Measurements from ENCODE around the gene ANKS1A.

ANKS1A gene

DNA sequence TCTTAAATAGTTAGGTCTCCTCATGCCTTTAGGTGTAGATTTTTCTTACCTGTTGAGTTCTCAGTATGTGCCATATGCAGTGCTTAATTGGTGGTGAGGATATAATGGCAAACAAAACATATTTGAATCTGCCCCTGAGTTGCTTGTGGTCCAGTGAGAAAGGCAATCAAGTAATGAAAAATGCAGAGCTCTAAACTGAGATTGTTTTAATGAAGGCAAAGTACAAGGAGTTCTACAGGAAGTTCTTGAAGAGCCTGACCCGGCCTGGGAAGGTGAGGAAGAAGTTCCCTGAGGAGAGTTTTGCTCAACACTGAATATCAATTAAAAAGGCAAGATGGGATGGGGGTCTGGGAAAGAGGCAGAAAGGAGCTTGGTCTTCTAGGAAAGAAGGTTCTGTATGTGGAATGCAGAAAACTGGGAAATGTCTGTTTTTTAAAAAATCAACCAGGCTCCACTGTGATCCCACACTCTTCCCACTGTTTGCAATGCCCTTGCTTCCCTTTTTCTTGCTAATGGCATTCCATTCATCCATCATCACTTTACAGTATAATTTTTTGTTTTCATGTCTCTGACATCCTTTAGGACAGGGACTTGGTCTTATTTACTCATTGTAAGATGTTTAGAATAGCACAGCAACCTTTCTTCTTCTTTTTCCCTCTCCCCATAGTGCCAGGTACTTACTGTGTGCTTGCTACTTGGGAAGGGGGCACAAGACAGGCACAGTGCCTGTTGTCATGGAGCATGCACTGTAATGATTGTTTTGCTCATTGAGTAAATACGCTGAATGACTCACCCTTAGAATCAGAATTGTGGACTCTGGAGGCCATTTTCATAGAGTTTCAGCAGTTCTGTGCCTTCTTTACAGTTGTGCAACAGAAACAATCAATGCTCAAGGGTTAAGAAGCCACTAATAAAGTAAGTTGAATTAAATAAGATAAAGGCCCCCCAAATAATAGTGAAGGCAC, 64.3 kb downstream of the ANKS1A start:
- H3K4me3 ChIP-seq (ENCODE audit: low read length): no peak overlapping the region
- H3K9ac ChIP-seq (ENCODE audit: low read length): no peak overlapping the region
- H3K4me1 ChIP-seq (ENCODE audit: control insufficient read depth, insufficient read depth, low read length): peaks cover 24% of the 10 kb centered on the region
- no peaks in the 10 kb centered on the region for H3K27me3 ChIP-seq (ENCODE audit: control insufficient read depth, insufficient read depth, low read length)
- no peaks in the 10 kb centered on the region for H3K9me3 ChIP-seq (ENCODE audit: control insufficient read depth, low read length)
- H3K36me3 ChIP-seq (ENCODE audit: control insufficient read depth, insufficient read depth, low read length): no peaks in the 10 kb centered on the region

DNA sequence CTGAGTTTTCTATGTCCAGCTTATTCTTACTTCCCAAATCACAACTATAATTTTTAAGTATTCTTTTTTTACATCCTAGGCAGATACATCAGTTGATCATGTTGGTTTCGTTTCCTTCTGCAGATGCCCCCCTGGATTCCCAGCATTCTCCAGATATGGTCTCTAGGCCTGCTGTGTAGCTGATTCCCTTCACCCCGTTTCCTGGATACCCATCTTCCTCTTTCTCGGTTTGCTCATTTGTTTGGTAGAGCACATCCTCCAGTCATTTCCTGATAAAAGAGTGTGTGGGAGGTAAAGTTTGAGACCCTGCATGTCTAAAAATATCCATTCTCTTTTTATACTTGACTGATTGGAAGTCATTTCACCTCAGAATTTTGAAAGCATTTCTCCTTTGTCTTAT, 66.4 kb downstream of the ANKS1A start:
- peaks cover 24% of the 10 kb centered on the region for H3K4me1 ChIP-seq (ENCODE audit: control insufficient read depth, insufficient read depth, low read length)
- no peak overlapping the region for H3K4me3 ChIP-seq (ENCODE audit: low read length)
- no peaks in the 10 kb centered on the region for H3K36me3 ChIP-seq (ENCODE audit: control insufficient read depth, insufficient read depth, low read length)
- no peak overlapping the region for H3K9ac ChIP-seq (ENCODE audit: low read length)
- H3K9me3 ChIP-seq (ENCODE audit: control insufficient read depth, low read length): no peaks in the 10 kb centered on the region
- no peaks in the 10 kb centered on the region for H3K27me3 ChIP-seq (ENCODE audit: control insufficient read depth, insufficient read depth, low read length)

DNA sequence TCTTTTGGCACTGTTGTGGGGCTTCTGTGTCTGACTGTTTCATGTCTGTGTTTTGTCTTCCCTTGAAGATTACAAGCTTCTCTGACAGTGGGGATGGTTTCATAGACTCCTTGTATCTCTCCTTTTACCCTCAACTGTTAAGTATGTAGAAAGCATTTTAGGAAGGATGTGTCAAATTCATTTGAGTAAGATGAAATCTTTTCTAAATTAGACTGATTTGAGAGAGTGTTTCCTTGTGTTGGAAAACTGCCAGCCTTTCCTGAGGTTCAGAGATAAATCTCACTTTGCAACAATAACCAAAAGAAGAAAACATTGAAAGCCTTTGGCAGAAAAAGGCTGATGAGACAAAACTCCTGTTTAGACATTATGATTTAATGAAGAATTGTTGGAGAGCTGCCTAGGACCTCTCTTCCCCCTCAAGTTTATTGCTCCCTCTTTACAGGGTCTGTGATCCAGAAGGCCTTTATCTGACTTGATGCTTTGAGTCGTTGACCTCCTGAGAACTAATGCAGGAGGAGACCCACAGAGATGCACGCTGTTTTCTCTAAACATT, 68.3 kb downstream of the ANKS1A start:
- Histone ChIP-seq H3K9me3 (ENCODE audit: control insufficient read depth, low read length) (no peaks in the 10 kb centered on the region), H3K4me1 (ENCODE audit: control insufficient read depth, insufficient read depth, low read length) (peaks cover 24% of the 10 kb centered on the region), H3K36me3 (ENCODE audit: control insufficient read depth, insufficient read depth, low read length) (no peaks in the 10 kb centered on the region), H3K9ac (ENCODE audit: low read length) (no peak overlapping the region), H3K4me3 (ENCODE audit: low read length) (no peak overlapping the region), H3K27me3 (ENCODE audit: control insufficient read depth, insufficient read depth, low read length) (no peaks in the 10 kb centered on the region)

DNA sequence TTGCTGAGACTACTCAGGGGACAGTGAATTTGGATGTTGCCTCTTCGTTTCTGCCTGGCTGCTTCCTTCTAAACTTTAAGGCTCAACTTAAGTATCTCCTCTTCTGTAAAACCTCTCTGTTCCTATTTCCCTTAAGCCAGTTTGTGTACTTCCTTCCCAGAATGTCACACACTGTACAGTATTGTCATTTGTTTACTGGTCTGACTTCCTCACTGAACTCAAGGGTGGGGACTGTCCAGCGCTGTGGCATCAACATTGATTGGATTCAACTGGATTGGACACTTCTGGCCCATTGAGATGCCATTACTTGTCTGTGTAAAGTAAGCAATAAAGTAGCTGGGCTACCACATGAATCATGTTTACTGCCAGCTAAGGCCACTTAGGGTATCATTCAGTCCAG, 69.7 kb downstream of the ANKS1A start:
- Histone ChIP-seq H3K9ac (ENCODE audit: low read length) (no peak overlapping the region), H3K4me3 (ENCODE audit: low read length) (no peak overlapping the region), H3K9me3 (ENCODE audit: control insufficient read depth, low read length) (no peaks in the 10 kb centered on the region), H3K36me3 (ENCODE audit: control insufficient read depth, insufficient read depth, low read length) (no peaks in the 10 kb centered on the region), H3K4me1 (ENCODE audit: control insufficient read depth, insufficient read depth, low read length) (peaks cover 13% of the 10 kb centered on the region), H3K27me3 (ENCODE audit: control insufficient read depth, insufficient read depth, low read length) (no peaks in the 10 kb centered on the region)

DNA sequence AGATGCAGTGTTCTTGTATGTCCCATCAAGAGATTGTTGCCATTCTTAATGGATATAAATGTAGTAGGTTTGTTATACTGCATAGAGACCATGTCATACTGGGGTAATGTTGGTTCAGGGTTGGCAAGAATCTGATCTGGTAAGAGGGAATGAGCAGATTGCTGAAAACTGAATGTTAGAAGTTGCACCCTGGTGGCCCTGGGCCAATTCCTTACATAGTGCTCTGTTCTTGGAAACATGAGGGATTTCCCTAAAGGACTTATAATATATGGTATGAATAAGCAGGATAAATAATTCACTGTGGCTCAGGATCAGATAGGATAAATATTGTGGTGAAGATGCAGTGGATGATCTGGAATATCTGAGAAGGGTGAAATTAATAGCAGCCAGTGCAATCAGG, 70.2 kb downstream of the ANKS1A start:
- H3K36me3 ChIP-seq (ENCODE audit: control insufficient read depth, insufficient read depth, low read length): no peaks in the 10 kb centered on the region
- H3K9ac ChIP-seq (ENCODE audit: low read length): no peak overlapping the region
- peaks cover 8% of the 10 kb centered on the region for H3K4me1 ChIP-seq (ENCODE audit: control insufficient read depth, insufficient read depth, low read length)
- no peak overlapping the region for H3K4me3 ChIP-seq (ENCODE audit: low read length)
- H3K27me3 ChIP-seq (ENCODE audit: control insufficient read depth, insufficient read depth, low read length): no peaks in the 10 kb centered on the region
- no peaks in the 10 kb centered on the region for H3K9me3 ChIP-seq (ENCODE audit: control insufficient read depth, low read length)

DNA sequence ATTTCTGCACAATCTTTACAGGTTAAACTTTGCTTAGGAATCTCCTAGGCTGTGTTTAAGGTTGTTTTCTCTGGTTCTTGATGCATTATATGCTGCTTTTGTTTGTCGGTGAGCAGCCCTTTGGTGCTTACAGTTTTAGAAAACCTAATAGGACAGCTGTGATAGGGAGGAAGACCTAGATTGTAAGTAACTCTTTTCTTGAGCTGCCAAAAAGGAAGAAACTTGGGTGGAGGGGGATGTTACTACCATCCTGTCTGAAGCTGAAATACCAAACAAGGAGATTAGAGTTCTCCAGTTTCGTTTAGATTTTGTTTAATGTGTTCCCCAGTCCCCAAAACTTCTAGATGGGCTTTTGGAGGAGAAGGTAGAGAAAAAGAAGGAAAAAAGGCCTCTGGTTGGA, 72.0 kb downstream of the ANKS1A start:
- H3K9ac ChIP-seq (ENCODE audit: low read length): no peak overlapping the region
- no peak overlapping the region for H3K4me3 ChIP-seq (ENCODE audit: low read length)
- no peaks in the 10 kb centered on the region for H3K27me3 ChIP-seq (ENCODE audit: control insufficient read depth, insufficient read depth, low read length)
- no peaks in the 10 kb centered on the region for H3K36me3 ChIP-seq (ENCODE audit: control insufficient read depth, insufficient read depth, low read length)
- H3K9me3 ChIP-seq (ENCODE audit: control insufficient read depth, low read length): no peaks in the 10 kb centered on the region
- H3K4me1 ChIP-seq (ENCODE audit: control insufficient read depth, insufficient read depth, low read length): peaks cover 5% of the 10 kb centered on the region

DNA sequence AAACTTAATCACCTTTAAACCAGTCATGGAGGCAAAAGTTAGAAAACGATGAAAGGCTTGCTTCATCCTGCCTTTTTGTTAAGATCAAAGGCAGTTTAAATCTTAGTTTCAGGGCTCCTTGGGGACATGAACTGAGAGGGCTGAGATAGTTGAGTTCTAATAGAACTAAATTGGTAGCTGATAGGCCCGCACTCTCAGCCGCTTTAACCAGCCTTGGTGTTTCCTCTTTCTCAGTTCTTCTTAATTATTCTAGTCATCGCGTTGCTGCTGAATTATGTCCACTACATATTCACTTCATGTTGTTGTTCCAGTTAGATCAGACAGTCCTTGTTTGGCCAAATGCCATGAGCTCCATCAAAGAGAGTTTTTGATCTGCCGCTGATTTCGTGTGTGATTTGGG, 72.5 kb downstream of the ANKS1A start:
- Histone ChIP-seq H3K9ac (ENCODE audit: low read length) (no peak overlapping the region), H3K4me1 (ENCODE audit: control insufficient read depth, insufficient read depth, low read length) (peaks cover 4% of the 10 kb centered on the region), H3K36me3 (ENCODE audit: control insufficient read depth, insufficient read depth, low read length) (no peaks in the 10 kb centered on the region), H3K27me3 (ENCODE audit: control insufficient read depth, insufficient read depth, low read length) (no peaks in the 10 kb centered on the region), H3K4me3 (ENCODE audit: low read length) (no peak overlapping the region), H3K9me3 (ENCODE audit: control insufficient read depth, low read length) (no peaks in the 10 kb centered on the region)

DNA sequence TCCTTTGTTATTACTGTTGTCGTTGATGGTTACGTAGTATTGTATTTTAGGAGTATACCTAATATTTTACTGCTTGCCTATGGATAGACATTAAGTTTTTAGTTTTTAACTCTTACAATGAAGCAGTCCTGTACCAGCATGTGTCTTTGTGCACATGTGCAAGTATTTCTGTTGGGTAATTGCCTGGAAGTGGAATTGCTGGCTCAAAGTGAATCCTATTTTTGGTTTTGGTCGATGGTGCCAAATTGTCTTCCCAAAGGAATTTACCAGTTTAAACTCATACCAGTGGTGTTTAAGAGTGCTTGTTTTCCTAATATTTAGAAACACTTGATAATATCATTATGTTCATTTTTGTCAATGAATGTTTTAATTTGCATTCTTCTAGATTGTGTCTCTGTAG, 75.5 kb downstream of the ANKS1A start:
- H3K9me3 ChIP-seq (ENCODE audit: control insufficient read depth, low read length): no peaks in the 10 kb centered on the region
- H3K4me1 ChIP-seq (ENCODE audit: control insufficient read depth, insufficient read depth, low read length): no peaks in the 10 kb centered on the region
- no peak overlapping the region for H3K4me3 ChIP-seq (ENCODE audit: low read length)

DNA sequence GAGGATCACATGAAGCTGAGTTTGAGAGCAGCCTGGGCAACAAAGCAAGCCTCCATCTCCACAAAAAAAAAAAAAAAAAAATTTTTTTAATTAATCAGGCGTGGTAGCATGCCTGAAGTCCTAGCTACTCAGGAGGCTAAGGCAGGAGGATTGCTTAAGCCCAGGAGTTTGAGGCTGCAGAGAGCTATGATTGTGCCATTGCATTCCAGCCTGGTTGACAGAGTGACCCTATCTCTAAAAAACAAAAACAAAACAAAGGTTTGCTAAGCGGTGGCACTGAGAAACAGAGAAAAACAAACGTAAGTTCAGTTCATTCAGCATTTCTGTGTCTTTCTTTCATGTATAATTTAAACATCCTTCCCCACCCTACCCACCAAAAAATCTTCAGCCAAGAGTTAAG, 78.4 kb downstream of the ANKS1A start:
- Histone ChIP-seq H3K4me1 (ENCODE audit: control insufficient read depth, insufficient read depth, low read length) (no peaks in the 10 kb centered on the region), H3K9ac (ENCODE audit: low read length) (no peak overlapping the region), H3K27me3 (ENCODE audit: control insufficient read depth, insufficient read depth, low read length) (no peaks in the 10 kb centered on the region), H3K4me3 (ENCODE audit: low read length) (no peak overlapping the region), H3K9me3 (ENCODE audit: control insufficient read depth, low read length) (no peaks in the 10 kb centered on the region), H3K36me3 (ENCODE audit: control insufficient read depth, insufficient read depth, low read length) (peaks cover 8% of the 10 kb centered on the region)

More for the DNA sequence above, 75.5 kb downstream of the ANKS1A start:
- Histone ChIP-seq H3K9ac (ENCODE audit: low read length) (no peak overlapping the region), H3K27me3 (ENCODE audit: control insufficient read depth, insufficient read depth, low read length) (no peaks in the 10 kb centered on the region), H3K36me3 (ENCODE audit: control insufficient read depth, insufficient read depth, low read length) (no peaks in the 10 kb centered on the region)

DNA sequence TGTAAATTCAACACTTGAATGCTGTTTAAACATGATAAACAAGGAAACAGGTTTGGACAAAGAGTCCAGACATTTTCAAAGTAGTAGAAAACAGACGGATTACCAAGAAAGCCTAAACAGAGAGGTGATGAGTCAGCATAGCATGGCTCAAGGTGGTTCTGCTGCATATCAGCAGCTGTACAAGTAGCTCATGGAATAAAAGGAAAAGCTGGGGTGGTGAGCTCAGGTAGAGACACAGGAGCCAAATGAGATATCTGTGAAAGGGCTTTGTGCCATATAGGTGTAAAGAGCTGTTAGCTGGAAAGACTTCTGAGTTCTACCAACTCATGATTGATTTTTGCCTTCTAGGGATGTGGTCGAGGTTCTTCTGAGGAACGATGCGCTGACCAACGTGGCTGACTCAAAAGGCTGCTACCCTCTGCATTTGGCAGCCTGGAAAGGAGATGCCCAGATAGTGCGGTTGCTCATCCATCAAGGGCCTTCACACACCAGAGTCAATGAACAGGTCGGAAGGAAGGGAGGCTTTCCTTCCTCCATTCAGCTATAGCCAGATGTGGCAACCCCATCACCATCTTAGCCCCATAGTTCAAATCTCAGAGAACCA, 80.7 kb downstream of the ANKS1A start:
- Histone ChIP-seq H3K9me3 (ENCODE audit: control insufficient read depth, low read length) (no peaks in the 10 kb centered on the region), H3K4me1 (ENCODE audit: control insufficient read depth, insufficient read depth, low read length) (no peaks in the 10 kb centered on the region), H3K27me3 (ENCODE audit: control insufficient read depth, insufficient read depth, low read length) (no peaks in the 10 kb centered on the region), H3K4me3 (ENCODE audit: low read length) (no peak overlapping the region), H3K9ac (ENCODE audit: low read length) (no peak overlapping the region), H3K36me3 (ENCODE audit: control insufficient read depth, insufficient read depth, low read length) (peaks cover 8% of the 10 kb centered on the region)

DNA sequence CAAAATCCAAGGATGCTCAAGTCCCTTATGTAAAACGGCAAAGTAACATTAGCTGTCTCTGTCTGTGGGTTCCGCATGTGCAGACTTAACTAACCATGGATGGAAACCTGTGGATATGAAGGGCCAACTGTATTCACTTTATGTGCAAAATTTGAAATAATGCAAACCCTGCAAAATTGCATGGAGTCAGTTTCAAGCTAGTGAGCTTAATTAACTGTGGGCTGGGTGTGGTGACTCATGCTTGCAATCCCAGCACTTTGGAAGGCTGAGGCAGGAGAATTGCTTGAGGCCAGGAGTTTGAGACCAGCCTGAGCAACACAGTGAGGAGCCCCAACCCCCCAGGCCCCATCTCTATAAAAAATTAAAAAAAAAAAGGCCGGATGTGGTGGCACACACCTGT, 81.4 kb downstream of the ANKS1A start:
- no peak overlapping the region for H3K9ac ChIP-seq (ENCODE audit: low read length)
- peaks cover 8% of the 10 kb centered on the region for H3K36me3 ChIP-seq (ENCODE audit: control insufficient read depth, insufficient read depth, low read length)
- no peaks in the 10 kb centered on the region for H3K9me3 ChIP-seq (ENCODE audit: control insufficient read depth, low read length)
- H3K27me3 ChIP-seq (ENCODE audit: control insufficient read depth, insufficient read depth, low read length): no peaks in the 10 kb centered on the region
- no peaks in the 10 kb centered on the region for H3K4me1 ChIP-seq (ENCODE audit: control insufficient read depth, insufficient read depth, low read length)
- H3K4me3 ChIP-seq (ENCODE audit: low read length): no peak overlapping the region

DNA sequence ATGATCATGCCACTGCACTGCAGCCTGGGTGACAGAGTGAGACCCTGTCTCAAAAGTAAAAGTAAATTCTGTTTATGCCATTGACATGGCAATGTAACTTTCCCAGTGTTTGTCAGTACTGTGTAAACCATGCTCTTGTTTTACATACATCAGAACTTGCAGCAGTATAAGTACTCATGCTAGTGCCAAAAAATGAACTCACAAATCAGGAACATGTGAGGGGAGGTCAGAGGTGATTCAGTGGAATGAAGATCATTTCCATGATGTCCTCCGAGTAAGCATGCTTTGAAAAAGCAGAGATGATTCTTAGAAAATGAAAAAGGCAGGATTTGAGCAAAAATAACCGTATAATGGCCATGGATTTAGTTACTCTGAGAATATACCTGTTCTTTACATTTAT, 81.9 kb downstream of the ANKS1A start:
- Histone ChIP-seq H3K4me1 (ENCODE audit: control insufficient read depth, insufficient read depth, low read length) (no peaks in the 10 kb centered on the region), H3K27me3 (ENCODE audit: control insufficient read depth, insufficient read depth, low read length) (no peaks in the 10 kb centered on the region), H3K36me3 (ENCODE audit: control insufficient read depth, insufficient read depth, low read length) (peaks cover 8% of the 10 kb centered on the region)

More for the DNA sequence above, 81.9 kb downstream of the ANKS1A start:
- Histone ChIP-seq H3K9me3 (ENCODE audit: control insufficient read depth, low read length) (no peaks in the 10 kb centered on the region), H3K9ac (ENCODE audit: low read length) (no peak overlapping the region), H3K4me3 (ENCODE audit: low read length) (no peak overlapping the region)

Data from mucosa of stomach (tissue), 1 donor.